ENCODE measurements around the gene RNMT.
"Not testable (repeated sequence)": the region's sequence is repeated elsewhere in the genome, so short reads cannot be mapped to it uniquely, and the experiment has no call there.

RNMT gene

GRCh38 chr18:13726232-13726971 is at the start of gene RNMT, which contains the start of gene FAM210A:
TSS of gene RNMT (plus strand) at chr18:13726673. CDS start at chr18:13731518, 4,845 bp downstream.
TSS of gene FAM210A (minus strand) at chr18:13726558. CDS start at chr18:13682077, 44,481 bp downstream.
- DNase-seq = peak; percentile 93 to 95

GRCh38 chr18:13677350-13677749 is 49.1 kb upstream of the RNMT start:
- not testable (repeated sequence) for DNase-seq

GRCh38 chr18:13680612-13681011 is 45.9 kb upstream of the RNMT start:
- peak in 1 of 2 experiments; percentile 14 for DNase-seq

GRCh38 chr18:13681701-13682100 is 44.8 kb upstream of the RNMT start:
- DNase-seq = no peak

GRCh38 chr18:13684546-13684945 is 41.9 kb upstream of the RNMT start:
- no peak for DNase-seq

GRCh38 chr18:13688191-13689136 is 38.0 kb upstream of the RNMT start:
- DNase-seq = no peak

GRCh38 chr18:13690060-13690459 is 36.4 kb upstream of the RNMT start:
- DNase-seq = not testable (repeated sequence)

- DNase-seq = not testable (repeated sequence)
Observed at GRCh38 chr18:13695337-13695736, 31.1 kb upstream of the RNMT start.

GRCh38 chr18:13696961-13697360 is 29.5 kb upstream of the RNMT start:
- DNase-seq = no peak

- no peak for DNase-seq
Observed at GRCh38 chr18:13700153-13700552, 26.3 kb upstream of the RNMT start.

GRCh38 chr18:13703899-13704298 is 22.6 kb upstream of the RNMT start:
- no peak for DNase-seq

- DNase-seq = no peak
Observed at GRCh38 chr18:13710414-13710831, 16.1 kb upstream of the RNMT start.

- DNase-seq = no peak
Observed at GRCh38 chr18:13712400-13713131, 13.9 kb upstream of the RNMT start.

- DNase-seq = no peak
Observed at GRCh38 chr18:13713455-13714055, 12.9 kb upstream of the RNMT start.

- DNase-seq = no peak
Observed at GRCh38 chr18:13715330-13715729, 11.1 kb upstream of the RNMT start.

- DNase-seq = no peak
Observed at GRCh38 chr18:13716916-13717315, 9.6 kb upstream of the RNMT start.

GRCh38 chr18:13720123-13720522 is 6.3 kb upstream of the RNMT start:
- DNase-seq = no peak

GRCh38 chr18:13720847-13721246 is 5.6 kb upstream of the RNMT start:
- DNase-seq = no peak

GRCh38 chr18:13725566-13726231 is 774 bp upstream of the RNMT start:
- no peak for DNase-seq

GRCh38 chr18:13726972-13727331 is 479 bp downstream of the RNMT start:
- peak in 1 of 2 experiments; percentile 28 for DNase-seq

- DNase-seq = no peak
Observed at GRCh38 chr18:13730481-13730880, 4.0 kb downstream of the RNMT start.

GRCh38 chr18:13735681-13736080 is 9.2 kb downstream of the RNMT start:
- DNase-seq = no peak

Data from activated CD4-positive, alpha-beta T cell treated with anti-CD3 and anti-CD28 coated beads, Interleukin-2, amount 50 U/mL, for 48 hours (primary cell).